Gastrocnemius medialis (tissue), 4 donors: ENCODE results near the gene DEGS2. TPM values are rescaled to one million over a fixed set of nuclear protein-coding genes. Genes with fewer than 3 reads are reported as not detected.

Source experiments
- ATAC-seq, 2 donors: fragments of 150-250 bp; one replicate each; pipeline ENCODE4 v1.9.1; 2016
- DNase-seq, 2 donors: peaks; one replicate each; pipeline ENCODE4 v3.0.0-alpha.2; 2019
- H3K27ac ChIP-seq, 4 donors: fragments of 200-600 bp; sonication (generic); 1 replicate in 1 of 4; 2 replicates in 3 of 4; pipeline ENCODE4 v1.5.1; 2016 to 2018; ENCODE audit warnings: mild to moderate bottlenecking in 2 of 4, moderate library complexity in 1 of 4
- H3K27me3 ChIP-seq, 3 donors: fragments of 200-600 bp; sonication (generic) in 2 of 3; 1 replicate in 1 of 3; 2 replicates in 2 of 3; pipeline versions ENCODE4 v1.5.1 to v1.6.0; 2016 to 2019; ENCODE audit warnings: mild to moderate bottlenecking in 1 of 3, moderate library complexity in 1 of 3
- H3K36me3 ChIP-seq, 2 donors: fragments of 200-600 bp; sonication (generic) in 1 of 2; one replicate each; pipeline ENCODE4 v1.5.1; 2017 to 2018
- H3K4me1 ChIP-seq, 2 donors: fragments of 200-600 bp; sonication (generic) in 1 of 2; one replicate each; pipeline ENCODE4 v1.5.1; 2016 to 2017; ENCODE audit warnings: mild to moderate bottlenecking in 2 of 2
- H3K4me3 ChIP-seq, 4 donors: fragments of 200-600 bp; sonication (generic) in 3 of 4; 1 replicate in 1 of 4; 2 replicates in 3 of 4; pipeline ENCODE4 v1.5.1; 2016 to 2019; ENCODE audit warnings: mild to moderate bottlenecking in 2 of 4
- H3K9me3 ChIP-seq, 3 donors: fragments of 200-600 bp; sonication (generic) in 2 of 3; 1 replicate in 1 of 3; 2 replicates in 2 of 3; pipeline ENCODE4 v1.5.1; 2016 to 2019
- CTCF ChIP-seq, 5 experiments: fragments of 450-650 bp in 3 of 5; fragments of 200-600 bp in 2 of 5; sonication (generic) in 2 of 5; IDR thresholded peaks in 4 of 5; conservative IDR thresholded peaks in 1 of 5; 1 replicate in 4 of 5; 2 replicates in 1 of 5; pipeline ENCODE4 v1.5.1; 2016 to 2019; ENCODE audit warnings: antibody characterized with exemption in 5 of 5, mild to moderate bottlenecking in 3 of 5, moderate library complexity in 3 of 5
- POLR2A ChIP-seq, 2 donors: fragments of 450-650 bp; IDR thresholded peaks; one replicate each; pipeline ENCODE4 v1.6.1; 2017; ENCODE audit warnings: antibody characterized with exemption in 2 of 2, mild to moderate bottlenecking in 2 of 2, moderate library complexity in 2 of 2
- in situ Hi-C, 4 donors: fragments of 200-750 bp; cut with MboI; loops; one replicate each; pipeline versions ENCODE4 v1.15.0 to v1.8.0; 2017; ENCODE audit warnings: low sequenced_read_pairs in 4 of 4
- intact Hi-C: fragments of 100-400 bp; cut with DNase I; formaldehyde crosslinking; loops from one replicate; pipeline ENCODE4 v1.15.1; 2023; ENCODE audit warnings: low total_unique reads
- total RNA-seq, 4 donors: library from RNA; depleted of rRNA; stranded (reverse); fragments of >200 nt; gene quantifications; one replicate each; pipeline versions ENCODE4 v1.1.0 to v1.2.3, GENCODE V29; 2016

DEGS2 gene
- total RNA-seq, 4 donors from 2014 or later, result 0.22 to 0.75 (median 0.66) TPM; not detected in 1

GRCh38 chr14:100124551-100125088 lies 34.8 kb downstream of the DEGS2 start:
- H3K27ac ChIP-seq, result no peak overlapping the region
- no peaks in the 10 kb centered on the region for H3K4me1 ChIP-seq
- DNase-seq (no peak), ATAC-seq (no peak)
- in situ Hi-C loops, result no loop called here
- no peak overlapping the region for H3K4me3 ChIP-seq
- H3K27me3 ChIP-seq, result no peaks in the 10 kb centered on the region
- TF ChIP-seq CTCF (IDR thresholded peaks at IDR 0.05 in 4 of 5, conservative IDR thresholded peaks at IDR 0.05 in 1 of 5), result no peak
- no peaks in the 10 kb centered on the region for H3K36me3 ChIP-seq
- H3K9me3 ChIP-seq, result no peaks in the 10 kb centered on the region
- intact Hi-C loops, result no loop called here

GRCh38 chr14:100123618-100124017 lies 35.8 kb downstream of the DEGS2 start:
- TF ChIP-seq POLR2A (IDR thresholded peaks at IDR 0.05) (no peak), CTCF (IDR thresholded peaks at IDR 0.05 in 4 of 5, conservative IDR thresholded peaks at IDR 0.05 in 1 of 5) (no peak)
- ATAC-seq (no peak), DNase-seq (no peak)
- Histone ChIP-seq H3K27ac (no peak overlapping the region), H3K4me3 (no peak overlapping the region), H3K27me3 (no peaks in the 10 kb centered on the region), H3K36me3 (no peaks in the 10 kb centered on the region), H3K9me3 (no peaks in the 10 kb centered on the region), H3K4me1 (no peaks in the 10 kb centered on the region)
- in situ Hi-C loops (no loop called here), intact Hi-C loops (no loop called here)

DNA sequence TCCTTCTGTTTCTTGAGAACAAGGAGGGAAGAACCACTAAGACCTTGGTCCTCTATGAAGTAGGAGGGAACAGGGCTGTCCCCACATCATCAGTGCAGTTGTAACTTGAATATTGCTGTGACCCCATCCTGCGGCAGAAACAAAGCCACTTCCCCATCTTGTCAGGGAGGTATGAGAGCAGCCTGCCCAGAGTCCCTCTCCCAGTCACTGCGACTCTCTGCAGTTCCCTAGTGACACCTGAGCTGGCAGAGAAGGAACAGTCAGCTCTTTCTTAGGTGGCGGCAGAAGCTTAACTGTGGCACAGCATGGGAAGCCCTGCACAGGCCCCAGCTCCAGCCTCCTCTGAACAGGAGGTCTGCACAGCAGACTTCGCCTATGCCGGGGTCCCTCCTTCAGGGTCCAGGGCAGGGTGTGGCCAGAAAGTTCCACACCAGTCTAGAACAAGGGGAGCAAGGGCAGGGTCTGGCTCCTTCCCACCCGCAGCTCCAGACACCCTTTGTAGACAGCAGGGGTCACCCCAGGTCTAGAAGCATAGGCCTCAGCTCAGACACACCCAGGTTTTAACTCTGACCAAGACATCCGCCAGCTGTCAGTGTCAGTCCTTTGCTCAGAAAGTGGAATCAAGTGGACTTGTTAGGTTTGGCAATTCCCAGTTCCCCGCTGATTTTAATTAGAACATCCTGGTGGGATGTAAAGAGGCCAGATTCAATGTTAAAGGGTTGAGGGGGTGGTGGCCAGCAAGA lies 36.8 kb downstream of the DEGS2 start:
- ATAC-seq, result no peak

GRCh38 chr14:100121643-100122480 lies 37.6 kb downstream of the DEGS2 start:
- H3K4me3 ChIP-seq, result no peak overlapping the region
- H3K27ac ChIP-seq, result no peak overlapping the region
- in situ Hi-C loops (no loop called here), intact Hi-C loops (no loop called here)
- no peaks in the 10 kb centered on the region for H3K36me3 ChIP-seq
- no peaks in the 10 kb centered on the region for H3K4me1 ChIP-seq
- no peak for TF ChIP-seq CTCF (IDR thresholded peaks at IDR 0.05 in 4 of 5, conservative IDR thresholded peaks at IDR 0.05 in 1 of 5)
- no peak for TF ChIP-seq POLR2A (IDR thresholded peaks at IDR 0.05)
- no peak for ATAC-seq
- DNase-seq, result no peak
- no peaks in the 10 kb centered on the region for H3K9me3 ChIP-seq
- H3K27me3 ChIP-seq, result no peaks in the 10 kb centered on the region

More for the DNA sequence above, 36.8 kb downstream of the DEGS2 start:
- no peaks in the 10 kb centered on the region for H3K4me1 ChIP-seq
- no peak for DNase-seq
- H3K4me3 ChIP-seq, result no peak overlapping the region
- TF ChIP-seq CTCF (IDR thresholded peaks at IDR 0.05 in 4 of 5, conservative IDR thresholded peaks at IDR 0.05 in 1 of 5) (no peak), POLR2A (IDR thresholded peaks at IDR 0.05) (no peak)
- H3K27me3 ChIP-seq, result no peaks in the 10 kb centered on the region
- H3K27ac ChIP-seq, result no peak overlapping the region
- no peaks in the 10 kb centered on the region for H3K9me3 ChIP-seq
- in situ Hi-C loops (no loop called here), intact Hi-C loops (no loop called here)
- H3K36me3 ChIP-seq, result no peaks in the 10 kb centered on the region
